HEK293T (cell line): ENCODE data around the gene SLC26A2.

Experiments
- CTCF ChIA-PET: fragments of 350-600 bp; formaldehyde crosslinking; extraction: SDS; loops from one replicate; lab custom pipeline; 2021; ENCODE audit warnings: antibody characterized with exemption, inconsistent platforms; lab: Yijun Ruan, JAX
- POLR2A ChIA-PET: fragments of 350-600 bp; formaldehyde crosslinking; extraction: SDS; loops from one replicate; lab custom pipeline; 2020; ENCODE audit warnings: antibody characterized with exemption, inconsistent platforms; lab: Yijun Ruan, JAX
- DNase-seq: peaks from one replicate; pipeline ENCODE4 v3.0.0; 2012; ENCODE audit warnings: mixed read lengths; ENCODE audit errors: extremely low spot score
- ARNT ChIP-seq: fragments of 450-650 bp; IDR thresholded peaks from 2 replicates; pipeline ENCODE4 v1.6.1; 2017; ENCODE audit warnings: mild to moderate bottlenecking
- BHLHE40 ChIP-seq: fragments of 450-650 bp; IDR thresholded peaks from 2 replicates; pipeline ENCODE4 v1.6.1; 2016; ENCODE audit warnings: mild to moderate bottlenecking, moderate library complexity, borderline replicate concordance
- CTBP1 ChIP-seq: fragments of 450-650 bp; IDR thresholded peaks from 2 replicates; pipeline ENCODE4 v1.6.1; 2016; ENCODE audit warnings: borderline replicate concordance
- ELF4 ChIP-seq: fragments of 450-650 bp; IDR thresholded peaks from 2 replicates; pipeline ENCODE4 v1.6.1; 2017; ENCODE audit warnings: antibody characterized with exemption
- FOXA1 ChIP-seq: fragments of 450-650 bp; IDR thresholded peaks from 2 replicates; pipeline ENCODE4 v1.6.1; 2016; ENCODE audit warnings: mild to moderate bottlenecking
- FOXK2 ChIP-seq: fragments of 450-650 bp; IDR thresholded peaks from 2 replicates; pipeline ENCODE4 v1.6.1; 2016; ENCODE audit warnings: mild to moderate bottlenecking
- FOXM1 ChIP-seq: fragments of 450-650 bp; IDR thresholded peaks from 2 replicates; pipeline ENCODE4 v1.6.1; 2017; ENCODE audit warnings: mild to moderate bottlenecking, borderline replicate concordance
- HDGF ChIP-seq: fragments of 450-650 bp; IDR thresholded peaks from 2 replicates; pipeline ENCODE4 v1.6.1; 2017; ENCODE audit warnings: antibody characterized with exemption, borderline replicate concordance
- L3MBTL2 ChIP-seq: fragments of 450-650 bp; conservative IDR thresholded peaks from 2 replicates; pipeline ENCODE4 v1.6.1; 2016; ENCODE audit warnings: mild to moderate bottlenecking
- LEF1 ChIP-seq: fragments of 450-650 bp; IDR thresholded peaks from 2 replicates; pipeline ENCODE4 v1.6.1; 2017; ENCODE audit warnings: mild to moderate bottlenecking, borderline replicate concordance
- NFRKB ChIP-seq: fragments of 450-650 bp; IDR thresholded peaks from 2 replicates; pipeline ENCODE4 v1.6.1; 2016; ENCODE audit warnings: mild to moderate bottlenecking, moderate library complexity
- PKNOX1 ChIP-seq: fragments of 450-650 bp; IDR thresholded peaks from 2 replicates; pipeline ENCODE4 v1.6.1; 2016
- SP1 ChIP-seq: fragments of 450-650 bp; IDR thresholded peaks from 2 replicates; pipeline ENCODE4 v1.6.1; 2017
- SUZ12 ChIP-seq: fragments of 450-650 bp; IDR thresholded peaks from 2 replicates; pipeline ENCODE4 v1.6.1; 2016; ENCODE audit warnings: mild to moderate bottlenecking
- TARDBP ChIP-seq: fragments of 450-650 bp; IDR thresholded peaks from 2 replicates; pipeline ENCODE4 v1.6.1; 2016
- ZNF384 ChIP-seq: fragments of 450-650 bp; IDR thresholded peaks from 2 replicates; pipeline ENCODE4 v1.6.1; 2016

The SLC26A2 gene

GRCh38 chr5:149960272-149961185, at the start of gene SLC26A2:
Gene SLC26A2 (plus strand): TSS chr5:149960758. CDS start chr5:149977653, 16,895 bp downstream.
- TF ChIP-seq FOXA1 (no peak), L3MBTL2 (peak; percentile 95), SP1 (no peak), BHLHE40 (no peak), PKNOX1 (peak; percentile 100), ELF4 (peak; percentile 40; the same call in 1 of the 2 replicates), FOXM1 (no peak)
- DNase-seq, result peak; percentile 95
- ChIA-PET CTCF (interaction anchor here (0.9 to 3.6 kb wide), 9 partner anchors 12 to 201 kb away, joined by 3 to 40 read pairs (median 8); no protein-coding TSS in a partner anchor), POLR2A (interaction anchor here (0.6 to 2.2 kb wide), 29 partner anchors 8 to 228 kb away, joined by 3 to 17 read pairs (median 4); partner anchors contain the start of genes HMGXB3 and TIGD6)

- TF ChIP-seq BHLHE40 (no peak), LEF1 (no peak), ARNT (no peak), L3MBTL2 (no peak), FOXM1 (no peak), FOXK2 (no peak), SP1 (no peak), ELF4 (no peak), HDGF (no peak), PKNOX1 (no peak), FOXA1 (no peak), SUZ12 (no peak), NFRKB (no peak), TARDBP (no peak), ZNF384 (no peak), CTBP1 (no peak)
- CTCF ChIA-PET, result interaction anchor here (0.6 kb wide), 1 partner anchor 47 kb away, joined by 3 read pairs; no protein-coding TSS in a partner anchor
- POLR2A ChIA-PET, result no interaction called here
- DNase-seq, result no peak
These were observed 49.5 kb upstream of the SLC26A2 start for GRCh38 chr5:149911031-149911430.

GRCh38 chr5:149912226-149912871, 48.2 kb upstream of the SLC26A2 start:
- TF ChIP-seq SUZ12 (no peak), ARNT (no peak), L3MBTL2 (no peak), FOXK2 (no peak), CTBP1 (no peak), ELF4 (no peak), LEF1 (no peak), SP1 (no peak), PKNOX1 (no peak)
- no peak for DNase-seq
- POLR2A ChIA-PET, result no interaction called here
- CTCF ChIA-PET, result no interaction called here

GRCh38 chr5:149913436-149914419, 46.8 kb upstream of the SLC26A2 start:
- POLR2A ChIA-PET, result no interaction called here
- TF ChIP-seq FOXM1 (no peak), FOXK2 (no peak), L3MBTL2 (no peak), ZNF384 (no peak), NFRKB (no peak), SUZ12 (no peak), HDGF (no peak), CTBP1 (no peak), SP1 (no peak), ARNT (no peak), FOXA1 (no peak), LEF1 (no peak), TARDBP (no peak), PKNOX1 (no peak)
- CTCF ChIA-PET, result no interaction called here
- no peak for DNase-seq
